Measurements from ENCODE around the gene LYRM1.
"Not testable (repeated sequence)": the region's sequence is repeated elsewhere in the genome, so short reads cannot be mapped to it uniquely, and the experiment has no call there.

Gene LYRM1

DNA sequence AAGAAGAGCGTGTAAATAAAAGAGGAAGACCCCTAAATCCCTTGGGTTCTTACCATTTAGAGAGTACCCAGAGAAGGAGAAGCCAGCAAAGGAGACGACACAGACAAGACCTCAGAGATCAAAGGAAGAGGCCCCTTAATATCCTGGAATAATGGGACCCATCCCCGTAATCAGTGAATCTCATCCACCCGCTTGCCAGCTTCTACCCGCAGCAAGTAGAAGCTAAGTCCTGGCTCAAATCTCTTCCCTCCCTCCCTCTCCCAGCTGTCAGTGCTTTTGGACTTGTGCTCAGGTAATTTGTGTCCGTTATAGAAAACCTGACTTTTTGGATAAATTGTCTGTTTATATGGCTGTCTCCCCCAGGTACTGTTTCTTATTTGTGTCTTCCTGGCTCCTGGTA, 1.9 kb downstream of the LYRM1 start:
- DNase-seq (ENCODE audit: low spot score) = no peak

DNA sequence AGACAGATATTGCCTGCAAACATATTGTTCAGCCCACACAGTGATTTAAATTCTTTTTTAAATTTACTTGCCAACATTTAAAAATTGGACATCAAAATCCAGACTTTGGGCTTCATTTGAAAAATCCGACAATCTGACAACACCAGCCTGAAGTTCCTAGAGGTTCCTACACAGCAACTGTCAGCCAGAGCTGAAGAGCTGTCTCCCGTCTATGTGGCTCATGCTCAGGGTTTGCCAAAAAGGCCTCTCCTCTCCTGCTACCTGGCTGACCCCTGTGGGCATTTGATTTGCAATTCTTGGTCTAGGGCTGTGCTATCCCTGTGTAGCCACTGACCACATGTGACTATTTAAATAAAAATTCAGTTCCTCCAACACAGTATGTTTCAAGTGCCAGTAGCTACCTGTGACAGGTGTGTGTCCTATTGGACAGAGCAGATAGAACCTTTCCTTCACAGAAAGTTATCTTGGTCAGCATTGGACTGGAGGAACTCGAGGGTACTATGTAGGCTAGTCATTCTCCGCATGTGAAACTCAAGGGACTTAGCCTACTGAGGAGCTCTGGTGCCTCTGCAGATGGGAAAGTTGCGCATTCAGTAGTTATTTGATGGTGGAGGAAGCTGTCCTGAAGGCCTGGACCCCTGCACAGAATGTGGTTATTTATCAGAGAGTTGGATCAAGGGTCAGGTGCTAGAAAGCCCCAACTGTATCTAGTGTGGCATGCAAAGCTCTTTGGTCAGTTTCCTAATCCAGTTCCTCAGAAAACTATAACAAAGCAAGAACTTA, 2.7 kb downstream of the LYRM1 start:
- DNase-seq (ENCODE audit: low spot score) = no peak

DNA sequence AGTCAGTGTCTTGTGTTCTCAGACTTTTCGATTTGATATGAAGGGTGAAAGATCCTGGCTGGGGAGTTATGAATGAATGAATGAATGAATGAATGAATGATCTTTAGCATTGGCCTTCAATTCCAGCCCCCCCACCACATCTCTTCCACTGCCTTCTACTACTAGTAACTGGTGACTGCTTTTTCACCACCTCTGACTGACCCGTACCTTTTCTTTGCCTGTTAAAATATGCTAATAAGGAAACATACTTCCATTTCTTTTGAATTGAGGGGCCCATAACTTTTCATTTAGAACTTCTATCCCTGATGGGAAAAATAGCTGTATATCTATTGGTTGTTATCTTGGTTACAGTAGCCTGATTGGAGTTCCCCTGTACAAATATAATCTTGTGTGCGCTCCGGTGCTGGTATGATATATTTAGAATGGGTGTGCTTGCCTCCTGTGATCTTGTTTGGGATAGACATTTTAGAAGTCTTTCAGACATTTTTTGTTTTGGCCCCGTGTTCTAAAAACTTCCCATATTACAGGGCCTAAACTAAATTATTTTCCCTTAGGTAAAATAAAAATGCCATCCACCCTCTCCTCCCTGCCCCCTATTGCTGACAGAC, 3.4 kb downstream of the LYRM1 start:
- peak; percentile 27 for DNase-seq (ENCODE audit: low spot score)

- peak; percentile 58 for DNase-seq (ENCODE audit: low spot score)
These were observed 4.0 kb downstream of the LYRM1 start for GRCh38 chr16:20904507-20905081.

DNA sequence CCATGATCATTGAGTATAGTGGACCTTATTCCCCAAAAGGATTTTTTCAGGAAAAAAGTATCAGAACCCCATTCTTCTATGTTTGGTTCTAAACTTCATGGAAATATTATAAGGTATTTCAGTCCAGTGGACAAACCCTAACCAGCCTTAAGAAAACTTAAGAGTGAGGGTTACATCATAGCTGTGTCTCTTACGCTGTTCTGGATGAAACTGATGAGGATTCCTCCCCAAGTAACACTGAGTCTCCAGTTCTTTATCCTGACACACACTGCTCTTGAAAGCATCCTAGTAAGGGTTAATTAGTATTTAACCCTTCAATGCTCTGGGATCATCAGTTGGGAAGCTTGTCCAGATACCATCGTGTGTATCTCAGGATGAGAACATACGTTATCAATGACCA, 5.0 kb downstream of the LYRM1 start:
- no peak for DNase-seq (ENCODE audit: low spot score)

DNA sequence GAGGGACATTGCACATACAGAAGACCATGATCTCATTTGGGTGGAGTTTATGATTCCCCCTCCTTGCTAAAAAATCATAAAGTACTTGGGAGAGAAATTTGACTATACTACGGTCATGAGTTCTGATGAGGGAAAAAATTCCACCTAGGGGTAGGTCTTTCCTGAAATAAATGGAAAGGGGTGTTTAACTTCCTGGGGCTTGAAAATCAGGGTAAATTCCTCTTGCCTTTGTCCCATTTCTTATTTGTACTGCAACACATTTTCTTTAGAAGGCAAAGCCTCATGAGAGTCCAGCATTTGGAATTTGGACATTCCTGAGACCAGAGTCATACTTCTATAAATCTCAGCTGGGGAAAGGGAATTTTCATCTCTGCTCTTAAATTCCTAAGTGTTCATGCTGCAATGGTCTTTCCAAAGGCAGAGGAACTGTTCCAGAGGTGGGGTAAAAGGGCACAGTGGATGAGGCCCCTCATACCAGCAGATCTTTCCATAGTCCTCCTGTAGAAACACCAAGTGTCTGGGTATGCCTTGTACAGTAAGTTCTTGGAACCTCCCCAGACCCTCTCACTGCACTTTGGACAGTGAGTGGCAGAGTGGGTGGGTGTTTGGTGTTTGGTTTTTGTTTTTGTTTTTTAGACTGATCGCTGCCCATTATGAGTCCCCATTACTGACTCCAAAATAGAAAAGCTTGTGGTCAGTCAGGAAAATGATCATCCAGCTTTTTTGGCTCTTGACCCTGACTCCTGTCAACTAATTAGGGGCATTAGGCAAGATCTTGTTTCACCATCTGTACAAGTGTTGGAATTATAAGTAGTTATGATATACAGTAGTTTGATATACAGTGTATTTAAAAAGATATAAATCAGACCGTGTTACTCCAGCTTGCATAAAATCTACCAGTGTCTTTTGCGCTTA, 6.0 kb downstream of the LYRM1 start:
- DNase-seq (ENCODE audit: low spot score) = no peak

DNA sequence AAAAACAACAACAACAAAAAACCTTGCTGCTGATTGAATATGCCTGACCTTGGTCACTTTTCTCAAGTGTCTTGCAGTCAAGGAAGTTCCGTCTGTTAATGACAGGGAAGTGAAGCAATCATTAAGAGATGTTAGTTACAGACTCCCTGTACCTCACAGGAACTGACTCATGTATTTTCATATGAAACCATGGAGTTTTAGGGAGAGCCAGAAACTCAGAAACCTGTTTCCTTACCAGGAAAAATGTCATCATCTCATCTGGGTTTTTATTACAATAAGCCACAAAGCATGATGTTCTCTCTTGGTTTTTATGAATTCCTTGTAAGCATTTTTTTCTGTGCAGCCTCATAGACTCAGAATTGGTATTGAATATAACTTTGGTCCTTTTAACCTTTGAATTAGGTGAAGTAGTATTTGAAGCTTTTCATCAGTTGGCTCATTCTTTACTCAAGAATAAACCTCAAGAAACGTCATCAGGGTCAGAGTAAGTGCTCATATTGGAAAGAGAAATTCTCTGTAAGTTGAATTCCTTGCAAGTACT, 10.3 kb downstream of the LYRM1 start:
- no peak for DNase-seq (ENCODE audit: low spot score)

GRCh38 chr16:20911361-20911760, 10.8 kb downstream of the LYRM1 start:
- DNase-seq (ENCODE audit: low spot score) = no peak

- no peak for DNase-seq (ENCODE audit: low spot score)
These were observed 15.7 kb downstream of the LYRM1 start for GRCh38 chr16:20916289-20916688.

- DNase-seq (ENCODE audit: low spot score) = no peak
These were observed 16.4 kb downstream of the LYRM1 start for GRCh38 chr16:20916942-20917341.

DNA sequence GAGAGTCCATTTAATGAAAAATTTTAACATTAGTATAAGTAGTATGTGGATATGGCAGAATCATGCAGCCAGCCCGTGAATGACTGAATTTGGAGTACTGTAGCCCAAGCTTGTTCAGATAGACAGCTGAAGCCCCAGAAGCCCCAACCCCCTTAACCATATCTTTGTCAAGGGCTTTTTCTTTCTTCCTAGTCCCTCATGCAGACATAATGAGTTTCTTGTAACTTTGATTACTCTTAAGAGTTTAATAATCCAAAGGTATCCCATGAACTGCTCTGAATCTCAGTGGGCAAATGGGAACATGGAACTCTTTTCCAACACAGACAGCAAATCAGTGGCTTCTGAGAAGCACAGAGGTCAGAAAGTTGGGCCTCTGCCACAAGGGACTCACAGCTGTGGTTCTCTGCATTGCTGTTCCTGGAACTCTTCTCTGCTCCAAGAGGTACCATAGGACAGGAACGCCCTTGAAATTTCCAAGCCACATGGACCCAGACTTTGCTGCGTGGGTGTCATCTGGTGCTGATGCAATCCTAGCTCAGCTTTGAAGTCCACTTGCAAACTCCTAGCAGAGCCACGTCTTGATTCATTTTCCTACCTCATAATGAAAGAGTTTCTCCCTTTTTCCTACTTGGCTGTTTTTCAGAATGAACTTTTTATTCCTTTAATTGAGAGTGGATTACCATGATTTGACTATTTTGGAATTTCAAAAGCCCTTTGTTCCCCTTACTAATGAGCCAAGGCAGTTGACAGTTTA, 18.1 kb downstream of the LYRM1 start:
- DNase-seq (ENCODE audit: low spot score) = no peak

DNA sequence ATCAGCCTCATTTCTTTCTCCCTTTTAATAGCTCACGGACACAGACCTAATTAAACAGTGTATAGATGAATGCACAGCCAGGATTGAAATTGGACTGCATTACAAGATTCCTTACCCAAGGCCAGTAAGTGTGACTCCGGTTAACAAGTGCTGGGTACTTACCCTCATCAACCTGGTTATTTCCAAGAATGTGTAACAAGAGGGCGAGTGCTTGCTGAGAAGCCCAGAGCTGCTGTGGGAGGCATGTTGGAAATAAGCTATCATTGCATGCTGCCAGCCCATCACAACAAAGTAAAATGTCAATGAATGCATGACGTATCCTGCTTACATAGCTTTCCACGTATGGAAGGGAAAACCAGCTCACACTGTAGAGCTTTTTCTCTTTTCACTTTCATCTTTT, 19.5 kb downstream of the LYRM1 start:
- DNase-seq (ENCODE audit: low spot score) = no peak

DNA sequence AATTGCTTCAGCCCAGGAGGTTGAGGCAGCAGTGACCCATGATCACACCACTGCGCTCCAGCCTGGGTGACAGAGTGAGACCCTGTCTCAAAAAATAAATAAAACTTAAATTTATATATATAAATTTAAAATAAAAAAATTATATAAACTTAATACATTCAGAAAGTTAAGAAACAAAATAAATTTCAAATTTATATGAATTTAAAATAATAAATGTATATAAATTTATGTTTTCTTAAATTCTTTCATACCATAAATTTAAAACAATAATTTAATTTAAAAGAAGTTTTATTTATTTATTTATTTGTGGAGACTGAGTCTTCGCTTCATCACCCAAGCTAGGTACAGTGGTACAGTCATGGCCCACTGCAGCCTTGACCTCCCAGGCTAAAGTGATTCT, 20.2 kb downstream of the LYRM1 start:
- no peak for DNase-seq (ENCODE audit: low spot score)

DNA sequence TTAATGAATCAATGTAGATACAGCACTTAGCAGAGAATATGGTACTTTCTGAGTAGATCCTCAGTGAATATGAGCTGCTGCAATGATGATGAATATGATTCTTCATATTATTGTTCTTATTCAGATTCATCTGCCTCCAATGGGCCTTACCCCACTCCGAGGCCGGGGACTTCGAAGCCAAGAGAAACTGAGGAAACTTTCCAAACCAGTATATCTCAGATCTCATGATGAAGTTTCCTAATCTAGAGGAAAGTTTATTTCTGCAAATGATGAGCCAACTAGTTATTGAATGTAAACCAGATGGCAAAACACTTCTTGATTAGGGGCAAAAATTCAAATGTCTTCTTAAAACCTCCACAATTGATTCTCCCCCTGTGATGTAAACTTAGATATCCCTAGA, 23.3 kb downstream of the LYRM1 start:
- DNase-seq (ENCODE audit: low spot score) = no peak

GRCh38 chr16:20925751-20926150, 25.2 kb downstream of the LYRM1 start:
- no peak for DNase-seq (ENCODE audit: low spot score)

- DNase-seq (ENCODE audit: low spot score) = no peak
These were observed 28.3 kb downstream of the LYRM1 start for GRCh38 chr16:20928774-20929411.

GRCh38 chr16:20929676-20930364, 29.2 kb downstream of the LYRM1 start:
- DNase-seq (ENCODE audit: low spot score) = not testable (repeated sequence)

DNA sequence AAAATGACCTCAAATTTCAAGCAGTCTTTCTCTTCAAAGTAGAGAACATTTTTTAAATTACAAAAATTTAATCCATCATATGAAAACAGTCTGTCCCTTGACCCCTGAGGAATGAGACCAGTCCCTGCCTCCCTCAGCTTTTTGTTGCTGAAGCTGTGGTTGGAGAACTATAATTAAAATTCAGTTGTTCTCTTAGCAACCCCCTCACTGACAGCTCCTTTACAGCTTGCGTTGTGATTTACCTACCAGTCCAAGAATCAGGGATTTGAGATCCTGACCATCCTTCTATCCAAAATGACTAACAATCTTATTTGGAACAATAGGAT, 29.8 kb downstream of the LYRM1 start:
- no peak for DNase-seq (ENCODE audit: low spot score)

DNA sequence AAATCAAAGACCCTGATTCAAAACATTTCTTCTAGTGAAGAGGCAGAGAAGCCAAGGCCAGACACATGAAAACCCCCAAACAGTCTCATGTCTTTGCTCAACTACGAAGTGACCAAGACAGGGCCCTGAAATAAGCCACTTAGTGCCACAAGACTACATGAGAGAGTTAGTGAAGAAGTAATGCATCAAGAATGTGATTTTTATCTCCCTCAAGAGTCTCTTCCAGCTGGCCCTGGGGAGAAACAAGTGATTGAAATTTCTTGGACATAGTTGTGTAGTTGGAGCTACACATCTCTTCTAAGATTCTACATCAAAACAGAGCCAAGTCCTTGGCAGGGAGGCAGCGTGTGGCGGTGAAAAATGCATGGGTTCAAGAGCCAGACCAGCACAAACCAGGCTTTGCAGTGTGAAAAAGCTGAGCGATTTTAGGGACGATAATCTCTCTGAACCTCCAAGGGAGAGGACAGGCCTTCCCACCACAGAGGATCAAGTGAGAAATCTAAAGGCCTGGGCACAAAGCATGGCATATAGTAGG, 30.6 kb downstream of the LYRM1 start:
- no peak for DNase-seq (ENCODE audit: low spot score)

- DNase-seq (ENCODE audit: low spot score) = no peak
These were observed 33.0 kb downstream of the LYRM1 start for GRCh38 chr16:20933589-20933988.
